Spleen (tissue), 11 donors: Measurements from ENCODE around the gene HTR3B. TPM values are rescaled to one million over a fixed set of nuclear protein-coding genes. Genes with fewer than 3 reads are reported as not detected.

Experiments used
- DNase-seq: peaks from one replicate; pipeline ENCODE4 v3.0.0-alpha.2; 2020
- H3K27ac ChIP-seq, 8 donors: fragments of 200-600 bp; sonication (generic) in 7 of 8; 1 replicate in 4 of 8; 2 replicates in 4 of 8; pipeline versions ENCODE4 v1.5.0 to v1.8.0; 2016 to 2021; ENCODE audit warnings: inconsistent platforms in 4 of 8, mild to moderate bottlenecking in 4 of 8, moderate library complexity in 1 of 8
- H3K27me3 ChIP-seq, 7 donors: fragments of 200-600 bp; sonication (generic) in 6 of 7; replicated peaks in 1 of 7; 1 replicate in 4 of 7; 2 replicates in 3 of 7; pipeline versions ENCODE4 v1.5.0 to v1.8.0; 2016 to 2021; ENCODE audit warnings: inconsistent platforms in 3 of 7, mild to moderate bottlenecking in 1 of 7
- H3K36me3 ChIP-seq, 6 donors: fragments of 200-600 bp; sonication (generic) in 5 of 6; 1 replicate in 4 of 6; 2 replicates in 2 of 6; pipeline versions ENCODE4 v1.5.0 to v1.8.0; 2016 to 2021; ENCODE audit warnings: inconsistent platforms in 2 of 6
- H3K4me1 ChIP-seq, 6 donors: fragments of 200-600 bp; sonication (generic) in 5 of 6; 1 replicate in 3 of 6; 2 replicates in 3 of 6; pipeline versions ENCODE4 v1.5.0 to v1.8.0; 2016 to 2021; ENCODE audit warnings: inconsistent platforms in 3 of 6
- H3K4me3 ChIP-seq, 8 donors: fragments of 200-600 bp; sonication (generic) in 7 of 8; 1 replicate in 4 of 8; 2 replicates in 4 of 8; pipeline versions ENCODE4 v1.5.0 to v1.8.0; 2016 to 2021; ENCODE audit warnings: inconsistent platforms in 4 of 8, mild to moderate bottlenecking in 4 of 8, moderate library complexity in 2 of 8
- H3K9me3 ChIP-seq, 8 donors: fragments of 200-600 bp; sonication (generic) in 7 of 8; 1 replicate in 4 of 8; 2 replicates in 4 of 8; pipeline versions ENCODE4 v1.5.0 to v1.8.0; 2016 to 2021; ENCODE audit warnings: inconsistent platforms in 4 of 8
- POLR2A ChIP-seq, 3 donors: fragments of 450-650 bp; IDR thresholded peaks; one replicate each; pipeline ENCODE4 v1.5.1; 2017; ENCODE audit warnings: antibody characterized with exemption in 3 of 3, mild to moderate bottlenecking in 1 of 3
- POLR2AphosphoS5 ChIP-seq, 3 donors: sonication (generic); formaldehyde crosslinking; IDR thresholded peaks; one replicate each; pipeline ENCODE4 v1.5.1; 2017; ENCODE audit warnings: antibody characterized with exemption in 3 of 3
- WGBS, 5 donors: extraction: QIAGEN DNeasy Blood & Tissue Kit in 3 of 5; methylation state at CpG; one replicate each; pipeline versions ENCODE4 v1.1.5 to v1.1.7; 2013 to 2018; 5-methylcytosine and 5-hydroxymethylcytosine counted together
- intact Hi-C: fragments of 100-400 bp; cut with DNase I; formaldehyde crosslinking; loops from one replicate; pipeline ENCODE4 v1.15.0; 2023; ENCODE audit warnings: low total_unique reads
- polyA plus RNA-seq, 3 donors: library from polyadenylated mRNA; stranded (reverse); fragments of 200-250 nt; gene quantifications; one replicate each; pipeline ENCODE4 v1.2.1, GENCODE V29; 2013
- total RNA-seq, 7 donors: library from RNA; depleted of rRNA in 3 of 7; stranded (reverse); fragments of >200 nt in 3 of 7; fragmentation: NEBNext Ultra II Directional in 4 of 7; extraction: Animal tissue kit (Norgen Biotek cat#: 25700) in 4 of 7; gene quantifications; one replicate each; pipeline versions ENCODE4 v1.1.0 to v1.2.1, GENCODE V29; 2016 to 2021
- TF ChIP-seq, protein P1 (sequence below), 11 experiments: fragments of 200-600 bp in 7 of 11; fragments of 450-650 bp in 4 of 11; sonication (generic) in 4 of 11; IDR thresholded peaks in 8 of 11; conservative IDR thresholded peaks in 3 of 11; 1 replicate in 7 of 11; 2 replicates in 4 of 11; pipeline versions ENCODE4 v1.4.0 to v1.8.0; 2016 to 2021; ENCODE audit warnings: antibody characterized with exemption in 11 of 11, inconsistent platforms in 4 of 11, mild to moderate bottlenecking in 1 of 11
- donor health status: healthy with polysubstance abuse.
- donor health status: DM: no; HTN: no; CAD: no; lungs with moderate emphysema.
- donor health status: DM: no; HTN: no; CAD: no.
- donor health status: Bipolar disorder and iron deficiency.
- donor health status: healthy.
- donor health status: DM: no; HTN: no; CAD: no.
- donor health status: DM: yes; HTN: yes; CAD: no.

HTR3B gene
- total and polyA plus RNA-seq, 10 donors: not detected

DNA sequence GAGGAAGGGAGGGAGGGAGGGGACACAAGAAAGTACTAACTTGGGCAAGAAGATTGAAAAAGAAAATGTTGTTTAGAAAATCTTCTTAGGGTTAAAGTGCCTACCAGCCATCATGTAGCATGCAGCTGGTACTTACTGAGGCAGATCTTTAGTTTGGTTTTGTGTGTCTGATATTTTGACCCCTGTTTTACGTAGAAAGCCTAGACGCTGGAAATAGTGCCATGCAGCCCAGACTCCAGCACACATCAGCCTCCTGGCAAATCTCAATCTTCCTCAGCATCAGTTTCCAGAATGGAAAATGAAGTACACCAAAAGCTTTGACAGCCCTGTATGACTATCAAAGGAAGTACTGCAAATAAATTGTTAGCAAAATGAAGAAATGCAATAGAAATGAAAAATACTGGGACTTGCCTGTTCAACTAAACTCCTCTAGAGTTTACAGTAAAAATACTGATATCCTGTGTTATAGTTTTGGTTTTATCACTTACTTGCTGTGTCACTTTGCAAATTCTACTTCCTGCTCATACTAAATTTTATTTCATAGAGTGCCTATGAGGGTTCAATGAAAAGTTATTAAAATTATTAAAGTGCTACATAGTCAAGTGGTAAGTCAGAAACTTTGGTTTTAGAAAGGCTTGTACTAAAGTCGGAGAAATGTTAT lies 36.6 kb upstream of the HTR3B start:
- DNase-seq: no peak
- H3K36me3 ChIP-seq: peaks cover 0 to 28% (median 0%) of the 10 kb centered on the region in 6 donors
- 75 to 90% (median 84%) methylated on average over 3 of the region's 3 CpGs for WGBS, 5 donors
- no peaks in the 10 kb centered on the region for H3K27me3 ChIP-seq
- H3K27ac ChIP-seq: peak overlapping the region in 5 of 8 donors; percentile 22 to 66 (median 46)
- H3K4me1 ChIP-seq: peaks cover 5 to 61% (median 17%) of the 10 kb centered on the region in 6 donors
- H3K4me3 ChIP-seq: no peak overlapping the region
- intact Hi-C loops: no loop called here
- TF ChIP-seq, protein P1, sequence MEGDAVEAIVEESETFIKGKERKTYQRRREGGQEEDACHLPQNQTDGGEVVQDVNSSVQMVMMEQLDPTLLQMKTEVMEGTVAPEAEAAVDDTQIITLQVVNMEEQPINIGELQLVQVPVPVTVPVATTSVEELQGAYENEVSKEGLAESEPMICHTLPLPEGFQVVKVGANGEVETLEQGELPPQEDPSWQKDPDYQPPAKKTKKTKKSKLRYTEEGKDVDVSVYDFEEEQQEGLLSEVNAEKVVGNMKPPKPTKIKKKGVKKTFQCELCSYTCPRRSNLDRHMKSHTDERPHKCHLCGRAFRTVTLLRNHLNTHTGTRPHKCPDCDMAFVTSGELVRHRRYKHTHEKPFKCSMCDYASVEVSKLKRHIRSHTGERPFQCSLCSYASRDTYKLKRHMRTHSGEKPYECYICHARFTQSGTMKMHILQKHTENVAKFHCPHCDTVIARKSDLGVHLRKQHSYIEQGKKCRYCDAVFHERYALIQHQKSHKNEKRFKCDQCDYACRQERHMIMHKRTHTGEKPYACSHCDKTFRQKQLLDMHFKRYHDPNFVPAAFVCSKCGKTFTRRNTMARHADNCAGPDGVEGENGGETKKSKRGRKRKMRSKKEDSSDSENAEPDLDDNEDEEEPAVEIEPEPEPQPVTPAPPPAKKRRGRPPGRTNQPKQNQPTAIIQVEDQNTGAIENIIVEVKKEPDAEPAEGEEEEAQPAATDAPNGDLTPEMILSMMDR (IDR thresholded peaks at IDR 0.05 in 8 of 11, conservative IDR thresholded peaks at IDR 0.05 in 3 of 11): no peak
- TF ChIP-seq POLR2A (IDR thresholded peaks at IDR 0.05) (no peak), POLR2AphosphoS5 (IDR thresholded peaks at IDR 0.05) (no peak)
- no peaks in the 10 kb centered on the region for H3K9me3 ChIP-seq

DNA sequence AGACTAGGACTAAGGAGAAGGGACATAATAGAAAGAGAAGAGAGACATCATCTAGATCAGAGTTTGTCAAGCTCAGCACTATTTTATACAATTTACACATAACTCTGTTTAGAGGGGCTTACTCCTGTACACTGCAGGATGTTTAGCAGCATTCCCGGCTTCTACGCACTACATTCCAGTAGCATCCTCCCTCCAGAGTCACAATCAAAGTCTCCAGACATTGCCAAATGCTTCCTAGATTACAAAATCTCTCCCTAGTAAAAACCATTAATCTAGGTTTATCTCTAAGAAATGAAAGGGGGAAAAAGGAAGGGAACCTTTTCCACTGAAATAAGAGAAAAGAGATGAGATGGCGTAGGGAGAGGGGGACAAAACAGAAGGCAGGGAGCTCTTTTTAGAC lies 33.3 kb upstream of the HTR3B start:
- DNase-seq: no peak
- H3K4me3 ChIP-seq: no peak overlapping the region
- no peak for TF ChIP-seq POLR2AphosphoS5 (IDR thresholded peaks at IDR 0.05)
- TF ChIP-seq, protein P1 (IDR thresholded peaks at IDR 0.05 in 8 of 11, conservative IDR thresholded peaks at IDR 0.05 in 3 of 11): no peak
- no peak for TF ChIP-seq POLR2A (IDR thresholded peaks at IDR 0.05)
- H3K36me3 ChIP-seq: peaks cover 0 to 18% (median 0%) of the 10 kb centered on the region in 6 donors
- 84 to 94% (median 90%) methylated on average over 3 of the region's 3 CpGs for WGBS, 5 donors
- peak overlapping the region in 2 of 8 donors; percentile 8 to 41 for H3K27ac ChIP-seq
- no peaks in the 10 kb centered on the region for H3K9me3 ChIP-seq
- intact Hi-C loops: no loop called here
- H3K27me3 ChIP-seq: no peaks in the 10 kb centered on the region
- H3K4me1 ChIP-seq: peaks cover 9 to 90% (median 37%) of the 10 kb centered on the region in 6 donors

DNA sequence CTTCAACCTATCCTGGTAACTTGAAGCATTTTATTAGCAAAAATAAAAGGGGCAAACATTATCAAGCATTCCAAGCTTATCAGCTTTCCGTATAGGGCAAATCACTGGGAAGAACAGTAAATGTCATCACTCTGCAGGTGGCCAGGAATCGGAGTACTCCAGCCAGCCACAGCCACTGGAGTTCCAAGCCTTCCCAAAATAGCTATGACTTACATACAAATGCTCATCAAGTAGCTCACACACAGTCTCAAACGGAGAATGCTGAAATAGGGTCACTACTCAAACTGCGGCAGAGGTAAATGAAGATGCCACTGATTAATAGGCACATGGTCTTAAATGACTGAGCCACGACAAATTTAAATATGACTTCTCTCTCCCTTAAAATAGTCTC lies 31.4 kb upstream of the HTR3B start:
- Histone ChIP-seq H3K27ac (no peak overlapping the region), H3K4me3 (peak overlapping the region in 1 of 8 donors; percentile 94), H3K36me3 (peaks cover 0 to 13% (median 0%) of the 10 kb centered on the region in 6 donors), H3K27me3 (no peaks in the 10 kb centered on the region), H3K4me1 (peaks cover 9 to 90% (median 41%) of the 10 kb centered on the region in 6 donors), H3K9me3 (no peaks in the 10 kb centered on the region)
- intact Hi-C loops: no loop called here
- 61 to 78% (median 74%) methylated on average over 5 of the region's 5 CpGs for WGBS, 5 donors
- TF ChIP-seq, protein P1 (IDR thresholded peaks at IDR 0.05 in 8 of 11, conservative IDR thresholded peaks at IDR 0.05 in 3 of 11): no peak
- no peak for DNase-seq

DNA sequence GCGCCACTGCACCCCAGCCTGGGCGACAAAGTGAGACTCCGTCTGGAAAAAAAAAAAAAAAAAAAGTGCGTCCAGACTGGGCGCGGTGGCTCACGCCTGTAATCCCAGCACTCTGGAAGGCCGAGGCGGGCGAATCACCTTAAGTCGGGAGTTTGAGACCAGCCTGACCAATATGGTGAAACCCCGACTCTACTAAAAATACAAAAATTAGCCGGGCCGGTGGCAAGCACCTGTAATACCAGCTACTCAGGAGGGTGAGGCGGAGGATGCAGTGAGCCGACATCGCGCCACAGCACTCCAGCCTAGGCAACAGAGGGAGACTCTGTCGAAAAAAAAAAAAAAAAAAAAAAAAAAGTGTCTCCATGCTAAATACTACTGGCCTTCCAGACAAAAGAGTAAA lies 30.5 kb upstream of the HTR3B start:
- Histone ChIP-seq H3K9me3 (no peaks in the 10 kb centered on the region), H3K27ac (no peak overlapping the region), H3K27me3 (no peaks in the 10 kb centered on the region), H3K4me1 (peaks cover 9 to 82% (median 41%) of the 10 kb centered on the region in 6 donors), H3K36me3 (peaks cover 0 to 13% (median 0%) of the 10 kb centered on the region in 6 donors), H3K4me3 (peak overlapping the region in 6 of 8 donors; percentile 70 to 94 (median 82))
- intact Hi-C loops: no loop called here
- 88 to 95% (median 92%) methylated on average over 13 to 19 of the region's 19 CpGs for WGBS, 5 donors
- TF ChIP-seq, protein P1 (IDR thresholded peaks at IDR 0.05 in 8 of 11, conservative IDR thresholded peaks at IDR 0.05 in 3 of 11): no peak
- TF ChIP-seq POLR2AphosphoS5 (IDR thresholded peaks at IDR 0.05) (no peak), POLR2A (IDR thresholded peaks at IDR 0.05) (no peak)
- no peak for DNase-seq
